Spinal cord (tissue), 10 donors: ENCODE measurements around the gene AKAP13. TPM values are rescaled to one million over a fixed set of nuclear protein-coding genes. Genes with fewer than 3 reads are reported as not detected.
"Not testable (repeated sequence)": the region's sequence is repeated elsewhere in the genome, so short reads cannot be mapped to it uniquely, and the experiment has no call there.

Source experiments
- DNase-seq, 6 donors: peaks; one replicate each; pipeline versions ENCODE4 v3.0.0 to v3.0.0-alpha.2; 2013 to 2015; ENCODE audit warnings: low spot score in 6 of 6, low read depth in 4 of 6
- H3K27ac ChIP-seq: one replicate; pipeline ENCODE4 v1.5.1; 2013; ENCODE audit warnings: low read depth, low read length, control low read depth
- H3K27me3 ChIP-seq: one replicate; pipeline ENCODE4 v1.6.1; 2013; ENCODE audit warnings: low read length; ENCODE audit not compliant: control insufficient read depth, insufficient read depth
- H3K36me3 ChIP-seq: one replicate; pipeline ENCODE4 v1.6.1; 2013; ENCODE audit warnings: low read length; ENCODE audit not compliant: control insufficient read depth, insufficient read depth
- H3K4me1 ChIP-seq: one replicate; pipeline ENCODE4 v1.6.1; 2013; ENCODE audit warnings: low read length; ENCODE audit not compliant: control insufficient read depth, insufficient read depth
- H3K4me3 ChIP-seq: one replicate; pipeline ENCODE4 v1.5.1; 2013; ENCODE audit warnings: low read depth, low read length, control low read depth
- H3K9me3 ChIP-seq: one replicate; pipeline ENCODE4 v1.6.1; 2013; ENCODE audit warnings: low read length; ENCODE audit not compliant: control insufficient read depth, insufficient read depth
- WGBS: methylation state at CpG from one replicate; pipeline ENCODE4 v1.1.5; 2013; ENCODE audit warnings: missing lambda C conversion rate; ENCODE audit not compliant: insufficient coverage; 5-methylcytosine and 5-hydroxymethylcytosine counted together
- polyA plus RNA-seq, 2 donors: library from polyadenylated mRNA; unstranded; fragments of 120-200 nt; gene quantifications; one replicate each; pipeline ENCODE4 v1.2.1, GENCODE V29; 2013; ENCODE audit not compliant: insufficient read length in 2 of 2
- small RNA-seq: library from RNA; depleted of rRNA; stranded (forward); fragments of <200 nt; gene quantifications from one replicate; pipeline ENCODE3, GENCODE V24; 2014; ENCODE audit warnings: low replicate concordance
- total RNA-seq, 2 donors: library from RNA; depleted of rRNA in 1 of 2; stranded (reverse); fragments of 120-200 nt in 1 of 2; fragments of >200 nt in 1 of 2; gene quantifications; one replicate each; pipeline versions ENCODE4 v1.2.3 to v1.2.4, GENCODE V29; 2013 to 2014
- donor health status: healthy.

The AKAP13 gene
- total and polyA plus RNA-seq, 4 donors, result 52.5 to 114 (median 89.2) TPM

GRCh38 chr15:85792912-85793590 is 412.6 kb downstream of the AKAP13 start:
- Histone ChIP-seq H3K9me3 (no peaks in the 10 kb centered on the region), H3K36me3 (peaks cover 6% of the 10 kb centered on the region), H3K27me3 (no peaks in the 10 kb centered on the region), H3K4me1 (peaks cover 49% of the 10 kb centered on the region), H3K27ac (peak overlapping the region; percentile 76), H3K4me3 (peak overlapping the region; percentile 85)
- whole genome bisulfite sequencing, result 20% methylated on average over 9 of the region's 14 CpGs
- DNase-seq, result peak in 1 of 6 donors; percentile 53

- no peaks in the 10 kb centered on the region for H3K9me3 ChIP-seq
- WGBS, result under 1% methylated on average over 54 of the region's 56 CpGs
- DNase-seq, result peak in 2 of 6 donors; percentile 61 to 68
These were observed 413.5 kb downstream of the AKAP13 start for GRCh38 chr15:85793641-85794597.

GRCh38 chr15:85794598-85795336 is 414.4 kb downstream of the AKAP13 start, which contains the start of gene KLHL25:
Gene KLHL25, minus strand, starts transcription at chr15:85794925. Its CDS starts 25,115 bp downstream, at chr15:85769810.
- H3K27me3 ChIP-seq, result no peaks in the 10 kb centered on the region
- DNase-seq, result peak in 5 of 6 donors; percentile 86 to 99 (median 94)
- H3K4me3 ChIP-seq, result peak within 1 kb of the TSS; percentile 85
- H3K4me1 ChIP-seq, result peaks cover 32% of the 10 kb centered on the region
- WGBS, result under 1% methylated on average over 46 of the region's 71 CpGs
- no peaks in the 10 kb centered on the region for H3K9me3 ChIP-seq
- H3K27ac ChIP-seq, result peak within 1 kb of the TSS; percentile 83
- H3K36me3 ChIP-seq, result no peaks in the 10 kb centered on the region

More at GRCh38 chr15:85793641-85794597, 413.5 kb downstream of the AKAP13 start:
- peaks cover 41% of the 10 kb centered on the region for H3K4me1 ChIP-seq
- H3K36me3 ChIP-seq, result peaks cover 6% of the 10 kb centered on the region
- no peaks in the 10 kb centered on the region for H3K27me3 ChIP-seq
- H3K27ac ChIP-seq, result peak overlapping the region; percentile 76
- H3K4me3 ChIP-seq, result peak overlapping the region; percentile 85

GRCh38 chr15:85795337-85796305 is 415.2 kb downstream of the AKAP13 start:
- 81% methylated on average over 7 of the region's 15 CpGs for WGBS
- peaks cover 24% of the 10 kb centered on the region for H3K4me1 ChIP-seq
- H3K36me3 ChIP-seq, result no peaks in the 10 kb centered on the region
- no peaks in the 10 kb centered on the region for H3K9me3 ChIP-seq
- H3K27ac ChIP-seq, result no peak overlapping the region
- H3K4me3 ChIP-seq, result peak overlapping the region; percentile 49
- no peak for DNase-seq
- no peaks in the 10 kb centered on the region for H3K27me3 ChIP-seq

GRCh38 chr15:85796371-85796770 is 416.0 kb downstream of the AKAP13 start:
- not testable (repeated sequence) for H3K27me3 ChIP-seq, DNase-seq, H3K36me3 ChIP-seq, H3K9me3 ChIP-seq, H3K27ac ChIP-seq, H3K4me3 ChIP-seq
- peaks cover 24% of the 10 kb centered on the region for H3K4me1 ChIP-seq
- 95% methylated on average over 5 of the region's 7 CpGs for WGBS

Small RNAs within 50 kb of the gene (small RNA-seq; reads per million reads assigned to genes)
- gene AC021739.1, result not detected
- 0.59 reads per million, percentile 63 among the genes with 10 or more reads in this experiment for gene MIR1276
- not detected for gene RNU6-1280P
- not detected for gene RNU7-79P
